ENCODE results near the gene BPIFA2.

BPIFA2 gene

DNA sequence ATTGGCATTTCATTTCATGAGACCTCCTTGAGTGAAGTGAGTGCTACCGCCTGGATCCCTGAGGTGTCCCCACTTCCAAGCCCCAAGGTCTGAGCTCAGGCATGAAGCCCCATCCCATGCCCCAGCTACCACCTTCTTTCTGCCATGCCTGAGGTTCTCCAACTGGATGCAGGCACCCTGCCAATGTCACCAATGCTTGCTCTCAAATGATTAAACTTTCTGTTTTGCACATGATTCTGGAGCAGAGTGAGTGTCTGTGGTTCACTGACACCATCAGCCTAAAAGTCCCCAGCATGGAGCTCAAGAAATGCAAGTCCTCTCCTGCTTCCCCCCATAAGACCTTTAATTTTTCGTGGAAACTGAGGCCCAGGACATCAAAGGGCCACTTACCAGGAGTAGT is 43.7 kb upstream of the BPIFA2 start:
- Histone ChIP-seq H3K79me1 (replicated peaks; ENCODE audit: low read length, poor library complexity, severe bottlenecking) (no peaks in the 10 kb centered on the region), H3K27me3 (ENCODE audit: control insufficient read depth in 1 of 2, insufficient read depth in 1 of 2, low read length in 2 of 2) (peaks cover 4 to 30% of the 10 kb centered on the region in 2 experiments), H2AFZ (ENCODE audit: low read depth, low read length) (no peak overlapping the region), H3K4me2 (ENCODE audit: low read length, poor library complexity, severe bottlenecking) (no peak overlapping the region), H3K18ac (ENCODE audit: low read depth in 1 of 2, low read length in 2 of 2) (no peak overlapping the region), H3K36me3 (ENCODE audit: control insufficient read depth in 1 of 2, insufficient read depth in 2 of 2, low read depth in 1 of 2, low read length in 2 of 2) (no peaks in the 10 kb centered on the region), H3K27ac (ENCODE audit: low read length, poor library complexity, severe bottlenecking) (no peak overlapping the region), H2BK12ac (ENCODE audit: low read length in 2 of 2) (no peak overlapping the region), H3K14ac (ENCODE audit: low read length in 2 of 2) (no peak overlapping the region), H3K4me3 (ENCODE audit: insufficient read depth in 1 of 2, low read depth in 1 of 2, low read length in 2 of 2) (no peak overlapping the region), H2AK5ac (ENCODE audit: low read length, severe bottlenecking) (no peak overlapping the region), H2BK5ac (ENCODE audit: low read depth, low read length, poor library complexity, severe bottlenecking) (no peak overlapping the region), H2BK120ac (ENCODE audit: low read depth, low read length) (no peak overlapping the region), H3K4ac (ENCODE audit: low read depth in 1 of 2, low read length in 2 of 2) (no peak overlapping the region), H4K91ac (ENCODE audit: low read length) (no peak overlapping the region), H3K23ac (ENCODE audit: low read length in 2 of 2) (no peak overlapping the region), H4K8ac (ENCODE audit: low read length) (no peak overlapping the region), H3K9me3 (ENCODE audit: control insufficient read depth, low read length) (peaks cover 11% of the 10 kb centered on the region), H3K9ac (ENCODE audit: low read length) (no peak overlapping the region), H3K4me1 (ENCODE audit: control insufficient read depth, insufficient read depth, low read depth, low read length) (no peaks in the 10 kb centered on the region), H2BK15ac (ENCODE audit: low read depth, poor library complexity, severe bottlenecking) (no peak overlapping the region)
- 51% methylated on average over 2 of the region's 2 CpGs for WGBS
- DNase-seq = no peak

DNA sequence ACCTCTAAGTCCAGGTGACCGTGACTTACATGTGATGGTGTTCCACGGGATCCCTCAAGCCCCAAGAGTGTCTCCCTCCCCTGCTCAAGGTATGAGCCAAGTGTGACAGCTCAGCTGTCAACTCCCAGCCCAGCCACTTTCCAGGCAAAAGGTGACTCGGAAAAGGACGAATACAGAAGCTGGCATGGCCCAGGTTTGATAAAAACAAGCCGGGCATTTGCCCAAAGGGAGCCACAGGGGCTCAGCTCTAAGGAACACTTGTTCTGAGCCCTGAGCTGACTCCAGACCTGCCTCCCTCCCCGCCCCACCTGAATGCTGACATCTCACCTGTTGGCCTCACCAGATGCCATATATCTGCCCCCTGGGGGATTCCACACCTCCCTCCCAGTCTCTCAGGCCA is 43.0 kb upstream of the BPIFA2 start:
- no peak overlapping the region for H4K91ac ChIP-seq (ENCODE audit: low read length)
- H3K9ac ChIP-seq (ENCODE audit: low read length) = no peak overlapping the region
- no peaks in the 10 kb centered on the region for H3K79me1 ChIP-seq (replicated peaks; ENCODE audit: low read length, poor library complexity, severe bottlenecking)
- H3K36me3 ChIP-seq (ENCODE audit: control insufficient read depth in 1 of 2, insufficient read depth in 2 of 2, low read depth in 1 of 2, low read length in 2 of 2) = no peaks in the 10 kb centered on the region
- no peak overlapping the region for H3K4me3 ChIP-seq (ENCODE audit: insufficient read depth in 1 of 2, low read depth in 1 of 2, low read length in 2 of 2)
- H2BK120ac ChIP-seq (ENCODE audit: low read depth, low read length) = no peak overlapping the region
- no peak overlapping the region for H3K4me2 ChIP-seq (ENCODE audit: low read length, poor library complexity, severe bottlenecking)
- no peak overlapping the region for H2BK15ac ChIP-seq (ENCODE audit: low read depth, poor library complexity, severe bottlenecking)
- H4K8ac ChIP-seq (ENCODE audit: low read length) = no peak overlapping the region
- peaks cover 7% of the 10 kb centered on the region for H3K9me3 ChIP-seq (ENCODE audit: control insufficient read depth, low read length)
- DNase-seq = no peak
- no peak overlapping the region for H2BK5ac ChIP-seq (ENCODE audit: low read depth, low read length, poor library complexity, severe bottlenecking)
- H3K4ac ChIP-seq (ENCODE audit: low read depth in 1 of 2, low read length in 2 of 2) = no peak overlapping the region
- WGBS = 64% methylated on average over 6 of the region's 6 CpGs
- H2AK5ac ChIP-seq (ENCODE audit: low read length, severe bottlenecking) = no peak overlapping the region
- peaks cover 4 to 31% of the 10 kb centered on the region in 2 experiments for H3K27me3 ChIP-seq (ENCODE audit: control insufficient read depth in 1 of 2, insufficient read depth in 1 of 2, low read length in 2 of 2)
- H3K14ac ChIP-seq (ENCODE audit: low read length in 2 of 2) = no peak overlapping the region
- H2BK12ac ChIP-seq (ENCODE audit: low read length in 2 of 2) = no peak overlapping the region
- no peak overlapping the region for H3K23ac ChIP-seq (ENCODE audit: low read length in 2 of 2)
- no peak overlapping the region for H3K18ac ChIP-seq (ENCODE audit: low read depth in 1 of 2, low read length in 2 of 2)
- no peaks in the 10 kb centered on the region for H3K4me1 ChIP-seq (ENCODE audit: control insufficient read depth, insufficient read depth, low read depth, low read length)
- no peak overlapping the region for H2AFZ ChIP-seq (ENCODE audit: low read depth, low read length)
- no peak overlapping the region for H3K27ac ChIP-seq (ENCODE audit: low read length, poor library complexity, severe bottlenecking)

DNA sequence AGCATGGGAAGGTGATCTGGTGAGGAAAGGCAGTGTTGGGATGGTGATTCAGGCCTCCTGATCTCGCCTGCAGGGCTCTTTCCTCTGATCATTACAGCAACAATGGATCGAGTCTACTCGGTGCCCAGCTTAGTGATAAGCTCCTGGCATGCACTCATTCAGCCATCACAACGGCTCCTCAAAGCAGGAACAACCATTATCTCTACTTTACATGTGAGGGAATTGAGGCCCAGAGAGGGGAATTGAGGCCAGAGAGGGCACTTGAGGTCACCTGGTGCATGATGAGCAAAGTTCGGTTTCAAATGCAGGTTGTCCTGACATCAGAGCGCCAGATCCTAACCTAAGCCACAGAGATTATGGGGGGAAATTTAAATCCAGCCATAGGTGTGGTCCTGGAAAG is 42.0 kb upstream of the BPIFA2 start:
- Histone ChIP-seq H3K9me3 (ENCODE audit: control insufficient read depth, low read length) (peaks cover 3% of the 10 kb centered on the region), H3K4me3 (ENCODE audit: insufficient read depth in 1 of 2, low read depth in 1 of 2, low read length in 2 of 2) (no peak overlapping the region), H3K4ac (ENCODE audit: low read depth in 1 of 2, low read length in 2 of 2) (no peak overlapping the region), H3K9ac (ENCODE audit: low read length) (no peak overlapping the region), H3K4me2 (ENCODE audit: low read length, poor library complexity, severe bottlenecking) (no peak overlapping the region), H2BK5ac (ENCODE audit: low read depth, low read length, poor library complexity, severe bottlenecking) (no peak overlapping the region), H3K23ac (ENCODE audit: low read length in 2 of 2) (no peak overlapping the region), H2AK5ac (ENCODE audit: low read length, severe bottlenecking) (no peak overlapping the region), H3K79me1 (replicated peaks; ENCODE audit: low read length, poor library complexity, severe bottlenecking) (no peaks in the 10 kb centered on the region), H3K4me1 (ENCODE audit: control insufficient read depth, insufficient read depth, low read depth, low read length) (no peaks in the 10 kb centered on the region), H2AFZ (ENCODE audit: low read depth, low read length) (no peak overlapping the region), H3K27me3 (ENCODE audit: control insufficient read depth in 1 of 2, insufficient read depth in 1 of 2, low read length in 2 of 2) (peaks cover 4 to 31% of the 10 kb centered on the region in 2 experiments), H2BK12ac (ENCODE audit: low read length in 2 of 2) (no peak overlapping the region), H3K27ac (ENCODE audit: low read length, poor library complexity, severe bottlenecking) (no peak overlapping the region), H4K91ac (ENCODE audit: low read length) (no peak overlapping the region), H2BK15ac (ENCODE audit: low read depth, poor library complexity, severe bottlenecking) (no peak overlapping the region), H2BK120ac (ENCODE audit: low read depth, low read length) (no peak overlapping the region), H3K18ac (ENCODE audit: low read depth in 1 of 2, low read length in 2 of 2) (no peak overlapping the region), H4K8ac (ENCODE audit: low read length) (no peak overlapping the region), H3K36me3 (ENCODE audit: control insufficient read depth in 1 of 2, insufficient read depth in 2 of 2, low read depth in 1 of 2, low read length in 2 of 2) (no peaks in the 10 kb centered on the region), H3K14ac (ENCODE audit: low read length in 2 of 2) (no peak overlapping the region)
- 67% methylated on average over 6 of the region's 6 CpGs for WGBS
- DNase-seq = no peak

DNA sequence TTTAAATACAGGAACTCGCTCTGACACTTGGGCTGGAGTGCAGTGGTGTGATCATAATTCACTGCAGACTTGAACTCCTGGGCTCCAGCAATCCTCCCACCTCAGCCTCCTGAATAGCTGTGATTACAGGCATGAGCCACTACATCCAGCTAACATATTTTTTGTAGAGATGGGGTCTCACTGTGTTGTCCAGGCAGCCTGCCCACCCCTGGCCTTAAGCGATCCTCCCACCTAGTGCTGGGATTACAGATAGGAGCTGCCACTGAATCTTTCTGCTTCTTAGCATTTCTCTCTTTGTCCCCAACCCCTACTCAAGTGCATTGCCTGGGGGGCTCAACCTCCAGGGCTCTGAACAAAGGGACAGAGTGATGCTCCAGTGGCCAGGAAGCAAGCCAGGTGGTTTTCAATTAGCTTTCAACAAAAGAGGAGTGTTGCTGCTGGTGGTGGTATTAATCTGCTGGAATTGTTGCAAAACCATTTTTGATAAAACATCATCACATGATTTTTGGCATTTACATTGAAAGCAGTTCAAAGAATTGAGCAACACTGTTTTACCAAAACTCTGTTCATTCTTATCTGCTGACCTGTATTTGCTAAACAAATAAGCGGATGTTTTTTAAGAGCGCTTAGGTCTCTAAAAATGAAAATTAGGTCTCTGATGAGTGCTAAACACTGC is 40.4 kb upstream of the BPIFA2 start:
- Histone ChIP-seq H4K91ac (ENCODE audit: low read length) (no peak overlapping the region), H3K4me1 (ENCODE audit: control insufficient read depth, insufficient read depth, low read depth, low read length) (no peaks in the 10 kb centered on the region), H3K4me2 (ENCODE audit: low read length, poor library complexity, severe bottlenecking) (no peak overlapping the region), H2BK120ac (ENCODE audit: low read depth, low read length) (no peak overlapping the region), H3K4ac (ENCODE audit: low read depth in 1 of 2, low read length in 2 of 2) (no peak overlapping the region), H3K36me3 (ENCODE audit: control insufficient read depth in 1 of 2, insufficient read depth in 2 of 2, low read depth in 1 of 2, low read length in 2 of 2) (no peaks in the 10 kb centered on the region), H3K9me3 (ENCODE audit: control insufficient read depth, low read length) (peaks cover 3% of the 10 kb centered on the region), H2AK5ac (ENCODE audit: low read length, severe bottlenecking) (no peak overlapping the region), H3K27ac (ENCODE audit: low read length, poor library complexity, severe bottlenecking) (no peak overlapping the region), H3K79me1 (replicated peaks; ENCODE audit: low read length, poor library complexity, severe bottlenecking) (no peaks in the 10 kb centered on the region), H2AFZ (ENCODE audit: low read depth, low read length) (no peak overlapping the region), H2BK15ac (ENCODE audit: low read depth, poor library complexity, severe bottlenecking) (no peak overlapping the region), H4K8ac (ENCODE audit: low read length) (no peak overlapping the region), H3K23ac (ENCODE audit: low read length in 2 of 2) (no peak overlapping the region), H2BK12ac (ENCODE audit: low read length in 2 of 2) (no peak overlapping the region), H3K27me3 (ENCODE audit: control insufficient read depth in 1 of 2, insufficient read depth in 1 of 2, low read length in 2 of 2) (peaks cover 4 to 31% of the 10 kb centered on the region in 2 experiments), H3K4me3 (ENCODE audit: insufficient read depth in 1 of 2, low read depth in 1 of 2, low read length in 2 of 2) (no peak overlapping the region), H3K14ac (ENCODE audit: low read length in 2 of 2) (no peak overlapping the region), H3K9ac (ENCODE audit: low read length) (no peak overlapping the region), H3K18ac (ENCODE audit: low read depth in 1 of 2, low read length in 2 of 2) (no peak overlapping the region), H2BK5ac (ENCODE audit: low read depth, low read length, poor library complexity, severe bottlenecking) (no peak overlapping the region)
- 90% methylated on average over 3 of the region's 4 CpGs for WGBS
- no peak for DNase-seq
